DOHH2 (cell line): ENCODE measurements around the gene GRK2.

ENCODE experiments used
- H3F3A ChIP-seq: fragments of 200-600 bp; sonication (generic), shearing (Covaris generic); 2 replicates; pipeline ENCODE4 v1.6.0; 2016; ENCODE audit warnings: antibody characterized with exemption, mild to moderate bottlenecking; ENCODE audit not compliant: control insufficient read depth, insufficient read depth
- H3K27ac ChIP-seq: fragments of 200-600 bp; sonication (generic); 2 replicates; pipeline ENCODE4 v1.5.1; 2014; ENCODE audit warnings: low read depth, mild to moderate bottlenecking, low read length, moderate library complexity
- H3K27me3 ChIP-seq: fragments of 200-600 bp; sonication (generic); 2 replicates; pipeline ENCODE4 v1.6.1; 2014; ENCODE audit warnings: mild to moderate bottlenecking, low read length, mixed read lengths; ENCODE audit not compliant: control insufficient read depth
- H3K36me3 ChIP-seq: fragments of 200-600 bp; sonication (generic); 2 replicates; pipeline ENCODE4 v1.6.1; 2014; ENCODE audit warnings: mild to moderate bottlenecking, low read length, moderate library complexity, mixed read lengths; ENCODE audit not compliant: control insufficient read depth
- H3K4me1 ChIP-seq: fragments of 200-600 bp; sonication (generic); 2 replicates; pipeline ENCODE4 v1.6.1; 2014; ENCODE audit warnings: mild to moderate bottlenecking, low read length, mixed read lengths; ENCODE audit not compliant: control insufficient read depth
- H3K4me2 ChIP-seq: fragments of 200-600 bp; sonication (generic); 2 replicates; pipeline ENCODE4 v1.6.0; 2014; ENCODE audit warnings: mild to moderate bottlenecking, low read length, moderate library complexity
- H3K4me3 ChIP-seq: fragments of 200-600 bp; sonication (generic); 2 replicates; pipeline ENCODE4 v1.5.1; 2014; ENCODE audit warnings: mild to moderate bottlenecking, low read length, mixed read lengths
- H3K79me2 ChIP-seq: fragments of 200-600 bp; sonication (generic); 2 replicates; pipeline ENCODE4 v1.6.1; 2014; ENCODE audit warnings: mild to moderate bottlenecking, low read length, mixed read lengths; ENCODE audit not compliant: control insufficient read depth
- H3K9me2 ChIP-seq: fragments of 200-600 bp; sonication (generic); replicated peaks from 2 replicates; pipeline ENCODE4 v1.6.1; 2014; ENCODE audit warnings: mild to moderate bottlenecking, low read length, mixed read lengths; ENCODE audit not compliant: control insufficient read depth
- H3K9me3 ChIP-seq: fragments of 200-600 bp; sonication (generic); 2 replicates; pipeline ENCODE4 v1.6.1; 2014; ENCODE audit warnings: antibody characterized with exemption, low read length, mixed read lengths; ENCODE audit not compliant: control insufficient read depth, insufficient read depth
- H4K20me1 ChIP-seq: fragments of 200-600 bp; sonication (generic); 2 replicates; pipeline ENCODE4 v1.6.0; 2014; ENCODE audit warnings: low read depth, mild to moderate bottlenecking, antibody characterized with exemption, low read length, moderate library complexity; ENCODE audit not compliant: control insufficient read depth, insufficient read depth
- EZH2phosphoT487 ChIP-seq: fragments of 200-600 bp; sonication (generic); IDR thresholded peaks from 2 replicates; pipeline ENCODE4 v1.6.1; 2017; ENCODE audit warnings: borderline replicate concordance, mild to moderate bottlenecking, antibody characterized with exemption, low read length, moderate library complexity, mixed read lengths
- TF ChIP-seq, protein P1 (sequence below): fragments of 200-600 bp; sonication (generic); IDR thresholded peaks from one replicate; pipeline ENCODE4 v1.5.1; 2014; ENCODE audit warnings: antibody characterized with exemption, mild to moderate bottlenecking, low read depth, low read length; ENCODE audit not compliant: poor library complexity, severe bottlenecking

GRK2 gene

DNA sequence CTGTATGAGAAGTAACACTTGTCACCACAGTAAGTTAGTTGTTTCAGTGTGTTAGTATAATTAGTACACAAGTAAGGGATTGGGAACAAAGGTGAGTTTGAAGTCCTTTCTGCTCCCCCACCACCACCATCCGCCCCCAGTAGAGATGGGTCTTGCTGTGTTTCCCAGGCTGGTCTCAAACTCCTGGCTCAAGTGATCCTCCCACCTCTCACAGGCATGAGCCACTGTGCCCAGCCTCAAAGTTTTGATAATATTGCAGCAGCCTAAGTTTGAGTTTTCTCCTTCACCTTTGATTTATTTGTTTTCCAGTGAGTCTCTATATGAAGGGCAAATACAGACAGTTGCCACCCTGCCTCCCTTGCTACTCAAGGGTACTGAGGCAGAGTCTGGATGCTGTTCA, 23.7 kb upstream of the GRK2 start:
- peaks cover 13% of the 10 kb centered on the region for H4K20me1 ChIP-seq
- H3K27me3 ChIP-seq, result no peaks in the 10 kb centered on the region
- H3K36me3 ChIP-seq, result peaks cover 67% of the 10 kb centered on the region
- no peak overlapping the region for H3K27ac ChIP-seq
- H3K4me1 ChIP-seq, result peaks cover 34% of the 10 kb centered on the region
- H3F3A ChIP-seq, result peaks cover 19% of the 10 kb centered on the region
- no peak for TF ChIP-seq EZH2phosphoT487
- TF ChIP-seq, protein P1, sequence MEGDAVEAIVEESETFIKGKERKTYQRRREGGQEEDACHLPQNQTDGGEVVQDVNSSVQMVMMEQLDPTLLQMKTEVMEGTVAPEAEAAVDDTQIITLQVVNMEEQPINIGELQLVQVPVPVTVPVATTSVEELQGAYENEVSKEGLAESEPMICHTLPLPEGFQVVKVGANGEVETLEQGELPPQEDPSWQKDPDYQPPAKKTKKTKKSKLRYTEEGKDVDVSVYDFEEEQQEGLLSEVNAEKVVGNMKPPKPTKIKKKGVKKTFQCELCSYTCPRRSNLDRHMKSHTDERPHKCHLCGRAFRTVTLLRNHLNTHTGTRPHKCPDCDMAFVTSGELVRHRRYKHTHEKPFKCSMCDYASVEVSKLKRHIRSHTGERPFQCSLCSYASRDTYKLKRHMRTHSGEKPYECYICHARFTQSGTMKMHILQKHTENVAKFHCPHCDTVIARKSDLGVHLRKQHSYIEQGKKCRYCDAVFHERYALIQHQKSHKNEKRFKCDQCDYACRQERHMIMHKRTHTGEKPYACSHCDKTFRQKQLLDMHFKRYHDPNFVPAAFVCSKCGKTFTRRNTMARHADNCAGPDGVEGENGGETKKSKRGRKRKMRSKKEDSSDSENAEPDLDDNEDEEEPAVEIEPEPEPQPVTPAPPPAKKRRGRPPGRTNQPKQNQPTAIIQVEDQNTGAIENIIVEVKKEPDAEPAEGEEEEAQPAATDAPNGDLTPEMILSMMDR, result no peak
- H3K9me2 ChIP-seq, result no peaks in the 10 kb centered on the region
- no peaks in the 10 kb centered on the region for H3K9me3 ChIP-seq
- H3K4me3 ChIP-seq, result peak overlapping the region; percentile 31; the same call in 1 of the 2 replicates
- peak overlapping the region; percentile 48; the same call in 1 of the 2 replicates for H3K4me2 ChIP-seq
- peaks cover 51% of the 10 kb centered on the region for H3K79me2 ChIP-seq

DNA sequence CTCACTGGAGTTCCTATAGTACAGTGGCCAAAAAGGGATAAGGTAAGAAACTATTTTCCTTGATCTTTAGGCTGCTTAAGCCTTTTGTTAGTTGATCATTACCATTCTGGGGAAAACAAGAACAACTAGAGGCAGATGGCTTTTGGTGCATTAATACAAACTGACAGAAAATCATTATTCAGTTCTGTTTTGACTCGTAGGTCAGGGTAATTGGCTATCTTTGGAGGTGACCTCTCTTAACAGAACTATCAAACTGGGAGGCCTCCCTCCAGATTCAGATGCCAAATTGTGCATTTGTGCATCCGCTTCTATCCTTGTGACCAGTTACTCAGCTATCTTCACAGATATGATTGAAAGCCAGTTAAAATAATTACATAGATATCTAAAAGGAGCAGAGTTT, 23.2 kb upstream of the GRK2 start:
- H3F3A ChIP-seq, result peaks cover 14% of the 10 kb centered on the region
- no peaks in the 10 kb centered on the region for H3K27me3 ChIP-seq
- no peaks in the 10 kb centered on the region for H3K9me3 ChIP-seq
- H3K27ac ChIP-seq, result no peak overlapping the region
- peaks cover 34% of the 10 kb centered on the region for H3K4me1 ChIP-seq
- TF ChIP-seq, protein P1, result no peak
- TF ChIP-seq EZH2phosphoT487, result no peak
- H4K20me1 ChIP-seq, result peaks cover 13% of the 10 kb centered on the region
- peaks cover 72% of the 10 kb centered on the region for H3K36me3 ChIP-seq
- no peaks in the 10 kb centered on the region for H3K9me2 ChIP-seq
- H3K79me2 ChIP-seq, result peaks cover 51% of the 10 kb centered on the region
- H3K4me3 ChIP-seq, result no peak overlapping the region
- H3K4me2 ChIP-seq, result peak overlapping the region; percentile 48; the same call in 1 of the 2 replicates

DNA sequence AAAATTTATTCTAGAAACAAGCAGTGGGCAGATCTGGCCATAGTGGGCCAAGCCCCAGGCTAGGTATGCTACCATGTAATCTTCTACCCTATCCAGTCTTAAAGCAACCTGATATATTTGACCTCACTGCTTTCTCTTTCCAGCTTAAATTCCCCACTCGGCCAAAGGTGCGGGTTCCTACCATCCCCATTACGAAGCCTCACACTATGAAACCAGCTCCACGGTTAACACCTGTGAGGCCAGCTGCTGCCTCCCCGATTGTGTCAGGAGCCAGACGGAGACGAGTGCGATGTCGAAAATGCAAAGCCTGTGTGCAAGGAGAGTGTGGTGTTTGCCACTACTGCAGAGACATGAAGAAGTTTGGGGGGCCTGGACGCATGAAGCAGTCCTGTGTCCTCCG, 21.2 kb upstream of the GRK2 start:
- H3K36me3 ChIP-seq, result peaks cover 92% of the 10 kb centered on the region
- no peaks in the 10 kb centered on the region for H3K9me2 ChIP-seq
- H3F3A ChIP-seq, result 0 out of 2 replicates have a peak, but pooled peaks cover 3% of the 10 kb centered on the region
- no peaks in the 10 kb centered on the region for H3K9me3 ChIP-seq
- H3K27ac ChIP-seq, result no peak overlapping the region
- H3K4me2 ChIP-seq, result no peak overlapping the region
- no peaks in the 10 kb centered on the region for H3K27me3 ChIP-seq
- H3K79me2 ChIP-seq, result peaks cover 44% of the 10 kb centered on the region
- no peak overlapping the region for H3K4me3 ChIP-seq
- H4K20me1 ChIP-seq, result peaks cover 13% of the 10 kb centered on the region
- TF ChIP-seq, protein P1, result no peak
- no peak for TF ChIP-seq EZH2phosphoT487
- H3K4me1 ChIP-seq, result peaks cover 20% of the 10 kb centered on the region
